ENCODE results near the gene HES3. TPM values are rescaled to one million over a fixed set of nuclear protein-coding genes. Genes with fewer than 3 reads are reported as not detected.

The HES3 gene
- polyA plus RNA-seq, 1 of the 3 experiments (the other 2 are of a cell fraction): not detected

GRCh38 chr1:6263716-6264115 lies 19.7 kb downstream of the HES3 start:
- Histone ChIP-seq H4K20me1 (ENCODE audit: insufficient read depth) (no peaks in the 10 kb centered on the region), H3K9ac (no peak overlapping the region), H3F3A (replicated peaks; ENCODE audit: insufficient read depth) (no peaks in the 10 kb centered on the region), H3K4me3 (ENCODE audit: low read depth in 2 of 2, low read length in 1 of 2) (no peak overlapping the region), H3K27ac (ENCODE audit: low read depth in 2 of 2, low read length in 1 of 2) (no peak overlapping the region; a peak in 1 of 4 replicates), H3K27me3 (ENCODE audit: insufficient read depth) (no peaks in the 10 kb centered on the region), H3K4me1 (ENCODE audit: control insufficient read depth in 1 of 2, insufficient read depth in 2 of 2, low read depth in 1 of 2, low read length in 1 of 2) (peaks cover 0 to 28% of the 10 kb centered on the region in 2 experiments; a peak in 1 of 4 replicates), H2AFZ (ENCODE audit: low read depth) (no peak overlapping the region), H3K9me3 (no peaks in the 10 kb centered on the region), H3K36me3 (replicated peaks in 1 of 2; ENCODE audit: control insufficient read depth in 1 of 2, insufficient read depth in 2 of 2, low read length in 1 of 2) (no peaks in the 10 kb centered on the region), H3K4me2 (no peak overlapping the region), H3K79me2 (ENCODE audit: insufficient read depth) (no peaks in the 10 kb centered on the region), H3K9me2 (no peaks in the 10 kb centered on the region)
- DNase-seq: no peak
- ChIA-PET CTCF (interaction anchor here (0.7 to 2.1 kb wide), 2 partner anchors 17 to 174 kb away, joined by 3 to 20 read pairs; no protein-coding TSS in a partner anchor), POLR2A (interaction anchor here (1.2 kb wide), 1 partner anchor 16 kb away, joined by 3 read pairs; no protein-coding TSS in a partner anchor)
- no peak for TF ChIP-seq FOXJ3 (CRISPR knock-in tag; IDR thresholded peaks at IDR 0.05)
- no peak for TF ChIP-seq ZBTB33 (IDR thresholded peaks at IDR 0.05; ENCODE audit: borderline replicate concordance, low read depth)
- no peak for TF ChIP-seq YY1 (IDR thresholded peaks at IDR 0.05; ENCODE audit: low read depth)
- TF ChIP-seq TEAD4 (IDR thresholded peaks at IDR 0.05; ENCODE audit: borderline replicate concordance, insufficient read depth): no peak
- TF ChIP-seq TCF12 (IDR thresholded peaks at IDR 0.05): no peak
- no peak for TF ChIP-seq RAD21 (IDR thresholded peaks at IDR 0.05; ENCODE audit: low read length)
- TF ChIP-seq EP300 (IDR thresholded peaks at IDR 0.05; ENCODE audit: borderline replicate concordance in 1 of 2, low read depth in 1 of 2, low read length in 1 of 2): no peak
- no peak for TF ChIP-seq FOXM1 (IDR thresholded peaks at IDR 0.05; ENCODE audit: low read depth)
- TF ChIP-seq MEF2A (IDR thresholded peaks at IDR 0.05; ENCODE audit: borderline replicate concordance, low read depth): no peak
- TF ChIP-seq NFIC (IDR thresholded peaks at IDR 0.05; ENCODE audit: borderline replicate concordance): no peak
- TF ChIP-seq GABPA (IDR thresholded peaks at IDR 0.05; ENCODE audit: low read depth): no peak
- no peak for TF ChIP-seq FOSL2 (IDR thresholded peaks at IDR 0.05; ENCODE audit: borderline replicate concordance, low read depth)
- no peak for TF ChIP-seq JUND (IDR thresholded peaks at IDR 0.05)
- no peak for TF ChIP-seq POLR2AphosphoS5 (IDR thresholded peaks at IDR 0.05; ENCODE audit: low read depth, low read length)
- TF ChIP-seq USF2 (IDR thresholded peaks at IDR 0.05; ENCODE audit: borderline replicate concordance, low read depth, low read length): no peak
- TF ChIP-seq ELF1 (IDR thresholded peaks at IDR 0.05): no peak
- WGBS (ENCODE audit: low lambda C conversion rate): 87% methylated on average over 3 of the region's 7 CpGs

GRCh38 chr1:6265151-6265550 lies 21.2 kb downstream of the HES3 start:
- Histone ChIP-seq H3K9me3 (no peaks in the 10 kb centered on the region), H3K9ac (no peak overlapping the region), H3K27me3 (ENCODE audit: insufficient read depth) (no peaks in the 10 kb centered on the region), H4K20me1 (ENCODE audit: insufficient read depth) (no peaks in the 10 kb centered on the region), H3K27ac (ENCODE audit: low read depth in 2 of 2, low read length in 1 of 2) (no peak overlapping the region), H3F3A (replicated peaks; ENCODE audit: insufficient read depth) (no peaks in the 10 kb centered on the region), H3K9me2 (no peaks in the 10 kb centered on the region), H3K4me1 (ENCODE audit: control insufficient read depth in 1 of 2, insufficient read depth in 2 of 2, low read depth in 1 of 2, low read length in 1 of 2) (peaks cover 0 to 38% of the 10 kb centered on the region in 2 experiments; a peak in 1 of 4 replicates), H3K4me2 (no peak overlapping the region), H3K79me2 (ENCODE audit: insufficient read depth) (no peaks in the 10 kb centered on the region), H2AFZ (ENCODE audit: low read depth) (no peak overlapping the region), H3K4me3 (ENCODE audit: low read depth in 2 of 2, low read length in 1 of 2) (no peak overlapping the region), H3K36me3 (replicated peaks in 1 of 2; ENCODE audit: control insufficient read depth in 1 of 2, insufficient read depth in 2 of 2, low read length in 1 of 2) (no peaks in the 10 kb centered on the region)
- ChIA-PET CTCF (interaction anchor here (1.2 to 1.7 kb wide), 3 partner anchors 10 to 33 kb away, joined by 3 to 11 read pairs (median 4); no protein-coding TSS in a partner anchor), POLR2A (no interaction called here)
- no peak for DNase-seq
- TF ChIP-seq PBX3 (IDR thresholded peaks at IDR 0.05) (no peak), RAD21 (IDR thresholded peaks at IDR 0.05; ENCODE audit: low read length) (no peak), POLR2AphosphoS5 (IDR thresholded peaks at IDR 0.05; ENCODE audit: low read depth, low read length) (no peak), FOSL2 (IDR thresholded peaks at IDR 0.05; ENCODE audit: borderline replicate concordance, low read depth) (no peak), USF2 (IDR thresholded peaks at IDR 0.05; ENCODE audit: borderline replicate concordance, low read depth, low read length) (no peak), YY1 (IDR thresholded peaks at IDR 0.05; ENCODE audit: low read depth) (no peak)
- WGBS (ENCODE audit: low lambda C conversion rate): 99% methylated on average over 6 of the region's 15 CpGs
